GM12865 (cell line): ENCODE data around the gene SLC25A4.
"Not testable (repeated sequence)": the region's sequence is repeated elsewhere in the genome, so short reads cannot be mapped to it uniquely, and the experiment has no call there.

ENCODE experiments used
- DNase-seq: peaks from one replicate; pipeline ENCODE4 v3.0.0; 2010; ENCODE audit warnings: low read depth
- H3K4me3 ChIP-seq: 2 replicates; pipeline ENCODE4 v1.5.1; 2011; ENCODE audit warnings: mild to moderate bottlenecking, low read depth, low read length, control low read depth
- CTCF ChIP-seq: IDR thresholded peaks from 2 replicates; pipeline ENCODE4 v1.5.1; 2011; ENCODE audit warnings: low read length, control low read depth, low read depth, inconsistent platforms; ENCODE audit not compliant: insufficient read depth; ENCODE audit errors: missing control alignments

SLC25A4 gene

GRCh38 chr4:185109736-185110135 is 33.3 kb upstream of the SLC25A4 start:
- TF ChIP-seq CTCF: no peak
- no peak overlapping the region for H3K4me3 ChIP-seq
- no peak for DNase-seq

DNA sequence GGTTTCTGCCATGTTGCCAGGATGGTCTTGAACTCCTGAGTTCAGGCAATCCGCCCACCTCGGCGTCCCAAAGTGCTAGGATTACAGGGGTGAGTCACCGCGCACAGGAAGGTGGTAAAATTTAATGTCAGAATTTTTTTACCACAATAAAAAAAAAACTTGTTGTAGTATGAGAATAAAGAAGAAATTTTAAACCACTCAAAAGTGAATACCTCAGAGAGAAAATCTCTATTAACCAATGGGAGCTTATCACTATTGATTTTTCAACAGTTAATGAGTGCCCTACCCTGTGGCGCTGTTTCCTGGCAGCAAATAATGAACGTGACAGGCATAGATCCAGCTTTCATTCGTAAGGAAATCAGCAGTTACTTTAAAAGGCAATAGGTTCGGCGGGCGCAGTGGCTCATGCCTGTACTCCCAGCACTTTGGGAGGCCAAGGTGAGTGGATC is 32.7 kb upstream of the SLC25A4 start:
- no peak for DNase-seq
- H3K4me3 ChIP-seq: no peak overlapping the region
- no peak for TF ChIP-seq CTCF

DNA sequence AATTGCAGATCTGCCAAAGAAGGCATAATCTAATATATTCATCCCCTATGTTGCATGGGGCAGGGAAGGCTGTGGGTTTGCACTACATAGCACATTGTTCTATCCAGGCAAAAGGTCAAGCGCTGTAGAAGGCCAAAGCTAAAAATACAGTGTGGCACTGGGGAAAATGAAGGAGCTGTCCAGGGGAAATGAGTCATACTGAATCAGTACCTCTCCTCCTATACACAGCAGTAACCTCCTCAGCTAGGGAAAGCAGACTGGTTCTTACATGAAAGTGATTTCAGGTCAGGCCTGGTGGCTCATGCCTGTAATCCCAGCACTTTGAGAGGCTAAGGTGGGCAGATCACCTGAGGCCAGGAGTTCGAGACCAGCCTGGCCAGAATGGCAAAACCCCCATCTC is 31.0 kb upstream of the SLC25A4 start:
- H3K4me3 ChIP-seq: no peak overlapping the region
- TF ChIP-seq CTCF: no peak
- no peak for DNase-seq

DNA sequence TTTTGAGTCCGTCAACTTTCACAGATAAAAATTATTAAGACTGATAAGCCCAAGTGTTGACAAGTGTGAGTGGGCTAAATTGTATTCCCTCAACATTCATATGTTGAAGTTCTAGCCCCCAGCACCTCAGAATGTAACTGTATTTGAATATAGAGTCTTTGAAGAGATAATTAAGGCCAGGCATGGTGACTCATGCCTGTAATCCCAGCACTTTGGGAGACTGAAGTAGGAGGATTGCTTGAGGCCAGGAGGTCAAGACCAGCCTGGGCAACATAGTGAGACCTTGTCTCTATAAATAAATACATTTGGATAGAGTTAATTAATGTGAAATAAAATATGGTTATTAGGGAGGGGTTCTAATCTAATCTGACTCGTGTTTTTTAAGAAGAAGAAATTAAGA is 29.7 kb upstream of the SLC25A4 start:
- DNase-seq: no peak
- TF ChIP-seq CTCF: no peak
- no peak overlapping the region for H3K4me3 ChIP-seq

DNA sequence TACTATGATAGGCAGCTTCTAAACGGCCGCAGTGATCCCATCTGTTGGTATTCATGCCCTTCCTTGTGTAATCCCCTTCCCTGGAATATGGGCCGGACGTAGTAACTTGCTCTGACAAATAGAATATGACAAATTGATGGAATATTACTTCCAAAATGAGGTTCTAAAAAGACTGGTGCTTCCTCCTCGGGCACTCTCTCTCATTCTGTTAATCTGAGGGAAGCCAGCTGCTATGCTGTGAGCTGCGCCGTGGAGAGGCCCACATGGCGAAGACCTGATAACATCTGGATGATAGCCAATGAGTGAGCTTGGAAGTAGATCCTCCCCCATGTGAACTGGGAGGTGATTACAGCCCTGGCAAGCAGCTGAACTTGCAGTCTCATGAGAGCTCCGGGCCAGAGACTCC is 27.2 kb upstream of the SLC25A4 start:
- TF ChIP-seq CTCF: no peak
- no peak overlapping the region for H3K4me3 ChIP-seq

DNA sequence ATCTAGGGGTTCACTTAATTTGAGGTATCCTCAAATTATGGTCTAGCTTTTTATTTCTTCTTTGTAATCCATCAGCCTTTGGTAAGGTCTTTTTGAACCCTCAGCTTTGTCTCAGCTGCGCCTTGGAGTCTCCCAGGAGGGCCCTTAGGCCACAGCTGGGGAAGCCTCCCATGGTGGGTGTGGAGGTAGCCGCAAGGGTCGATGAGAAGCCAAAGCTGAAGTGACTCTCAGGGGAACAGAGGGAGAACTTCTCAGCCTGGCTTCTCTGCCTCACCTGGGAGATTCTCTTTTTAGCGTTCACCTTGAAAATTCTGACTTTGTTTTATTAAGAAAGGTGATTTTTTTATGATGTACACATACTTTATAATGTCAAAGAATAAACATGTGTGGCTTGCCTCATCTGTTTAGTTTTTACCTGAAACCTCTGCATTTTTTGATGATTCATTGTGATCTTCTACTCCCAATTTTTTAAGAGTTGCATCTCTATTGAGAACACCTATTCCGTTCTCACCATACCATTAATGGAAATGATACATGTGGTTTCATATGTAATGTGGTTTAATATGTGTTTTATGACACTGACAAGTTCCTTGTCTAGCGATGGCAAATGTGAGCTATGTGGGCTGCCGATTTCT is 25.6 kb upstream of the SLC25A4 start:
- H3K4me3 ChIP-seq: no peak overlapping the region
- TF ChIP-seq CTCF: no peak
- DNase-seq: no peak

More for the DNA sequence above, 27.2 kb upstream of the SLC25A4 start:
- no peak for DNase-seq

- TF ChIP-seq CTCF: no peak
- H3K4me3 ChIP-seq: no peak overlapping the region
- DNase-seq: no peak
These were observed 24.2 kb upstream of the SLC25A4 start for GRCh38 chr4:185118876-185119275.

- not testable (repeated sequence) for H3K4me3 ChIP-seq, DNase-seq
These were observed 23.6 kb upstream of the SLC25A4 start for GRCh38 chr4:185119467-185119866.
